ENCODE results near the gene CACNB1.
A peak's percentile ranks its signal among the peaks of the same experiment; 100 is the strongest.

The CACNB1 gene

DNA sequence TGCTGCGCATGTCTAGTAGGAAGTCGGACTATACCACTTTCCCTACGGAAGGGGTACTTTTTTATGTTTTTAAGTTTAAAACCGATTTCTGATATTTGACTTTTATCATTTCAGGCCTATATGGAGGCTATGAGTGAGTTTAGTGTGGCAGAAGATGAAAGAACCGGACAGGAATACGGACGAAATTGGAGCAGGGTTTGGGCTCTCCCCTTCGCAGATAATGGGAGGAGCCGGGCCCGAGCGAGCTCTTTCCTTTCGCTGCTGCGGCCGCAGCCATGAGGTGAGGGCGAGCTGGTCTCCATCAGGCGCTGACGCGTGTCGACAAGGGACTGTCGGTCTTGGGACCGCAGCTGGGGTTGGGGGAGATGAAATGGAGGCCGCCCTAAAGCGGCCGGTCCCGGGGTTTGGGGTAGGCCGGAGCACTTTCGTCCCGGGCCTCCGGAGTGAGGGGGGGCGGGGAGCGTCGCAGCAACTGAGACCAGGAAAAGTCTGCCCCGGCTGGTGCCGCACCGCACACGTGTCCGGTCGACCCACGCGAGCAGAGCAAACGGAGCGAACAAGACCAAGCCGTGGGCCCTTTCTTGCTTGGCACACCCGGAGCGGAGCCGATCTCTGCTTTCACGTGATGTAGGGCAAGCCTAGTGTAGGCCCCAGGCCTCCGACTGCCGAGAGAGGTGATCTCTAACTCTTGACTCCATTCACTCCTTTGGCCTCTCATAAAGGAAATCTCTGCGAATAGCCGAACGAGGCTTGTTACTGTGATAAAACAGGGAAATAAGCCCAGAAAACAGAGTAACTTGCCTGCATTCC, 2.8 kb upstream of the CACNB1 start, which contains the start of gene RPL19:
TSS of gene RPL19 (plus strand) at position 214 of the 810 bp plus-strand sequence. CDS start at position 276, 62 bp downstream.
- DNase-seq = peak; percentile 76

DNA sequence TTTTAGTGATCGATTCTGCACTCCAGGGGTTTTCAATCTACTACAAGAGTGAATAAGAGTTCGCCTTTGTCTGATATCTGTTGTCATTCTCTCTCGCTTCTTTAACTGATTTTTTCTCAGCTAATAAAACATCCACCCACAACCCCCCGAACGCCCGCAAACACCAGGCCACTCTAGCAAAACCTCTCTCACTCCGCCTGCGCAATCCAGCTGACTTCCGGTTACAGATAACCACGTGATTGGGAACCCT, 2.3 kb upstream of the CACNB1 start:
- DNase-seq = peak; percentile 89

DNA sequence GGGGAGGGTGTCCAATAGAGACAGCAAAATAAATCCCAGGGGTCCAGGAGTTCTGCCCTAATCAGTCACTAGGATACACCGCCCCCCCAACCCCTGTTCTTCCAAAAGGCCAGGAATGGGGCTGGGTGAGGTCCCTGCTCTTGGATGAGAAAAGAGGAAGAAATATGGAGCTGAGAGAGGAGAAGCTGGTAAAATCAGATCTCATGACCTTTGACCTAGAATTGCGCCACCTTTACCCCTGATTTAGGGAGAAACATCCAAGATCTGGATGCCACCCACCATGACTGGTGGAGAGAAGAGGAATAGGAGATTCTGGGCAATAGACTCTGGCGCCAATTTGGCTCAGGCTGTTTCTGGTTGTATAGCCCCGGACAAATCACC, 707 bp upstream of the CACNB1 start:
- no peak for DNase-seq

DNA sequence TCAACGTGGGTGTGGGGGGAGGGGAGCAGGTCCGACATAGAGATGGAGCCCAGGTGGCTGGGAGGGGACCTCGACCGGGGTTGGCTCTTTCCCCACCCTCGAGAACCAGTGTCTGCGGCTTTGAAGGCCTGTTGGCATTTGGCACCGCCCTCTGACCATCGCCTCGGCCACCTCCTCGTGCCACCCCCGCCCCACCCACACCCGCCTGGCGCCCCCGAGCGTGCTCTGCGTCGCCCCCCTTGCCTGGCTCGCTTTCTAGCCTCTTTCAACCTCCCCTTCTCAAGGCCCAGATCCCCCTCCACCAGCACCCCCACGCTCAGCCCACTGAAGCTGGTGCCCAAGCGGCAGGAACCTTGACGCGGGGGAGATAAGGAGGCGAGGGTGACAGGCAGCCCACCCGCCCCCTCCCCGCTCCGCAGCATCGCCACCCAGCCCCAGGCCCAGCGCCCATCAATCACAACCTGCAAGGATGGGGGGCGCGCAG, 619 bp downstream of the CACNB1 start:
- DNase-seq = no peak

DNA sequence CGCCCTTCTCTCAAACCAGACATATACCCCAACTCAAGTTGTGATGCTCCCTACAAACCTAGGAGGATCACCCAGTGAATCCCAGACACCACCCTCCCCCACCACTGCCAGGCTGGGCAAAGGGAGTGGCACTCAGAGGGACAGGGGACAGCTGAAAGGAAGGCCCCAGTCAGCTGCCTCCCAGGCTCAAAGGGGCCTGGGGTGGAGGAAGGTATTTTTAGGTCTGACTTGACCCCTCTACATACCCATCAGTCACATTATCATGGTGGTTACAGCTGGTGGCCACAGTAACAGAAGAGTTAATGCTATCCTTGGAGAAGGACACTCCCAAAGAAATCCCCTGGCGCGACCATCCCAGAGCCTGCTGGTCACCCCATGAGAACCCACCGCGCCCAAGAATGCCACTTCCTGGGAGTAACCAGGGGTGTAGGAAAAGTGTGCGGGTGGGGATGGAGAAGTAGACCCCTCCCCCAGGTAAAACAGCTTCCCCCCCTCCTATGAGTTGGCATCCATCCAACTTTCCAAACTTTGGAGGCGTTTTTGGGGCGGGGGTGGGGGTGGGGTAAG, 1.1 kb downstream of the CACNB1 start:
- no peak for DNase-seq

DNA sequence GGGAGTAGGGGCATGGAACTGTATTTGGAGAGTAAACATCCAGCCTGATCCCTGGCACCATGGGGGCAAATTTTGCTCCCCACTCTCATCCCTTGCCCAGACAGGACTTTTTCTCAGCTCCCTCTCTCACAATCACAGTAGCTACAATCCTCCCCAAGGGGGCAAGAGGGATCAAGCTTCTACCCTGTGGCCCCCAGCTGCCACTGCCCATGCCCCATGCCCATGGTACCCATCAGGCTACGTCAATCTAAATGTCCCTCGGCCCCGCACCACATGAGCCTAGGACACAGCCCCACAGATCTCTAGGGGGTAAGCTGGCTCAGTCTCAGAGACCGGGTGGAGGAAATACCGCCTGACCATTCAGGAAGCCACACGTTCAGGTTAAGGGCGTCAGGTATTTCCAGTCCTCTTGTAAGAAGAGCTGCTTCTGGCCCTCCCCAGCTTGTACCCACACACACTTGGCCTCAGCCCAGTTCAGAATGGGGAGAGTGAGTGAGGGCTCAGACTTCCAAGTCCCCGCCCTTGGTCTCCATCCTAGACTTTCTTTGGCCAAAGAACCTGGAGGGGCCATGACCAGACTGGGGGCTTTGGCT, 1.8 kb downstream of the CACNB1 start:
- DNase-seq = no peak

DNA sequence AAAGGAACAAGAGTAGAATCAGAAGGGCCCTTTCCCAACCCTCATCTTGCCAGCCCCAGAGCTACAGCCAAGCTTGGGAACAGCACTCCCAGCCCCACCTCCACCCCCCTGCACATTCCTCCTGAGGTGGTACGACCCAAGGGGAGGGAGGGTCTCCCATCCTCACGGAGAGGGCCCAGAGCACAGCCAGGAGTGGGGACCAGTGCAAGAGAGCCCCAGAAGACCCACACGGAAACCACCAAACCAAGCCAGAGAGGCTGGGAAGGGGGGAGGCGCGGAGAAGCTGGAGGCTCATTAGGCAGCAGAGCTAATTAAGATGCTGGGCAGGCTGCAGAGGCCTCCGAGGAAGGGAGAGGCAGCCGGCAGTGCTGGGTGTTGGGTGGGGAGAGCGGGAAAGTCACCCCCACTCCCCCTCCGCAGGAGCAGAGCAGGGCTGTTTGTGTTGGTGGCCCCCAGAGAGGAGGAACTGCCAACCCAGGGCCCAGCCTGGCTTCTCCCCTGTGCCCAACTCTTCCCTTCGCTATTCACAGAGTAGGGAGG, 2.4 kb downstream of the CACNB1 start:
- DNase-seq = no peak

DNA sequence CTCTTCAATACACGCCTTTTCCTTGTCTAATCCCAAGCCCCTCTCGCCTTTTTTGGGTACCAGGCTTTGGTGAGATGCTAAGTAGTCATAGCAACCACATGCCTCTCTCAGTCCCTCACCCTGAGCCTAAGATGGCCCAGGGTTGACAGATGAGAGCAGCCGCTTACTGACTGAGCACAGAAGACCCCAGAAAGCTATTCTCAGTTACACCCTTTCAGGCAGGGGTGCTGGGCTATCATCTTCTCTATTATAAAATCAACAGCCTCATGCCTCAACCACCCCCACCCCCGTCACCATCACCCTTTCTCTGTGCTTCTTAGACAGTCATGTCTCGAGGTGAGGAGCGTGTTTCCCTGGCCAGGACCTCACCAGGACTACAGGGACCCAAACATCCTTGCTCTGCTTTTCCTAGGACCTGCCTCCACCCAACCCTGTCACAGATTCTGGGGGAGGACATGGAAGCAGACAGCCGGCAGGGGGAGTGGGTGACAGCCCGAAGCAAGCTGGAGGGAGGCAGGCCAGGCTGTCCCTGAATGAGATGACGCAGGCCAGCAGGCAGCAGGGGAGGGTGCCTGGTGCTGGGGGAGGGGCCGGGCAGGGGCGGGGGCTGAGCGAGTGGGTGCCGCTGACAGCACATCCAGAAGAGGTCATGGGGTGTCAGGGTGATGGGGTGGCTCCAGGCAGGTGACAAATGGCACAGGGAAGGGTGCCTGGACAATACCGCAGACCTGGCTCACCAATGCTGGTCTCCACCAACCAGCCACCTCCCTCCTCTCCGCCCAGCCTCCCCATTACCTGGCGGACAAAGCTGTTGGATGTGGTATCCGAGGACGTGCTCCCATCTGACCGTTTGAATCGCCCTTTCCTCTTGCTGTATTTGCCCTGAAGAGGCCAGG, 3.1 kb downstream of the CACNB1 start:
- DNase-seq = no peak

DNA sequence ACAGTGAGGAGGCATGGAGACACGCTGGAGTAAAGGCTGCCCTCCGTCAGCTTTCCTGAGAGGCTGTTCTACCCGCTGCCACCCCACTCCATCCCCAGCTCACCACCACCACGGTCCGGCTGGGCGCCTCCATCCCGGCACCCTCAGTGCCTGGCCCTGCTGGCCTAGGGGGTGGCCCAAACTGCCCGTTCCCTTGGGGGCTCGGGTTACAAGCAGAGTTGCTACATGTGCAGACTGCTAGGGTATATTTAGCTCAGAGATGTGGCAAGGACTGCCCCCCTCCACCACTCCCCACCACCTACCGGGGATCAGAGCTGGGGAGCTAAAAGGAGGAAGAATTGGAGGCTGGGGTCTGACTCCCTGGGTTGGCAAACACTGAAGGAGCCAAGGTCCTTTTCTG, 4.1 kb downstream of the CACNB1 start:
- DNase-seq = no peak

DNA sequence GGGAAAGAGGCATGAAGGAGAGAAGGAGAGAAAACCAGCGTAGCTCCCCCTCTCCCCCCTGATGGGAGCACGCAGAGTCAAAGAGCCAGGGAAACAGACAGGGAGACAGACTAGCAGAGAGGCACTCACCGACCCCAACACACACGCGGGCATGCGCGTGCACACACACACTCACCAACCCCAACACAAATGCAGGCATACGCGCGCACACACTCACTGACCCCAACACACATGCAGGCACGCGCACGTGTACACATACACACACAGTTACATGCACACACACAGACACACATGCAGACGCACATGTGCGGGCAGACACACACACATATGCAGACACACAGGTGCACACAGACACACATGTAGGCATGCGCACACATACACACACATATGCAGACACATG, 4.6 kb downstream of the CACNB1 start:
- no peak for DNase-seq

DNA sequence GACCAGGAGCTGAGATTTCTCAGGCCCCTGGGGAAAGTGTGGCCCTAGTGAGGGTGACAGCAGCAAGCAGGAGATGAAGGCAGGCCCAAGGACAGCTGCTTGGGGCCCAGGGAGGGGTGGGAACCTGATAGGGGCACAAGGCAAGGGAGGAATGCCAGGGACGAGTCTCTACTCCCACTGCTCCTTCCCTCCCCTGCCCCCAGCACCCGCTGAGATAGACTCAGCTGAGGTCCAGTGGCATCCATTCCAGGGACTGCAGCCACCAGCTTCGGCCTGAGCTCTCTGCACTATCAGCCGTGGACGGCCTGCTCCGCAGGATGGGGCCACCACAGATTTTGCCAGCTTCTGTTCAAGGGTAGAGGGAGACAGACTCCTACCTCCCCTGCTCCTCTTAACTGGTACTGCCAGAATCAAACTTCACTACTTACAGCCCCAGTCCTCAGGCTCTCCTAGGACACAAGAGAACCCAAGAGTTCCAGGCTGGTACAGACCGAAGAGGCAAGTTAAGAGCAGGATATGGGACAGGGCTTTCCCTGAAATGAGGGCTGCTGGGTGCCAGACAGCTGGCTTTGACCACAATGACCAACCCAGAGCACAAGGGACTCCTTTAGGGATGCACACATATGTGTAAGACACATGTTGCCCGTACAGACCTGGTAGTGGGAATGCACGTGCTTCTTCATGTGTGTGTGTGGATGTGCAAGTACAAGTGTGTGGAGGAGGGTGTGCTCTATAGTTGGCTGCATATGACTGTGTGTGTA, 5.5 kb downstream of the CACNB1 start:
- DNase-seq = no peak

DNA sequence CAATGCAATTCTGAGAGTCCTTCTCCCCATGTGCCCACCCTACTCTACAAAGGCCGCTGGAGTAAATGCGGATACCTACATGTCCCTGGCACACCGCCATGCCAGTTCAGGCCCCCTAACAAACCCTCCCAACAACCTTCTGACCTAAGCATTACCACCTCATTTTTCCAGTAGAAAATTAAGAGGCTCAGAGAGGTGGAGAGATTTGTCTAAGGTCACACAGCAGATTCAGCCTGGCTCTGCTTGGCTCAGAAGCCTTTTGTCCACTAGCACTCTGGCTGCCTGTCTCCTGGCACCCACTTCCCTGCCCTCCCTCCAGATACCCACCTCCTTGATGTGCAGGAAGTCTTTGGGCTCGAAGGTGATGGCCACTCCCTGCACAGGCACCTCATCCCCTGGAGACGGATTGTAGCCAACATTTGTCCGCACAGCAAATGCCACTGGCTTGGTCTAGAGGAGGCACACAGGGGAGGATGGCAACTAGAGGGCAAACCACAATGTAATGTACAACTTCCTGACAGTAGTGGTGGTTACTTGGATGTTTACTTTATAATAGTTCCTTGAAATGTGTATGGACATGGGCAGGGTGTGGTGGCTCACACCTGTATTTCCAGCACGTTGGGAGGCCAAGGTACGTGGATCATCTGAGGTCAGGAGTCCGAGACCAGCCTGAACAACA, 10.2 kb downstream of the CACNB1 start:
- no peak for DNase-seq

DNA sequence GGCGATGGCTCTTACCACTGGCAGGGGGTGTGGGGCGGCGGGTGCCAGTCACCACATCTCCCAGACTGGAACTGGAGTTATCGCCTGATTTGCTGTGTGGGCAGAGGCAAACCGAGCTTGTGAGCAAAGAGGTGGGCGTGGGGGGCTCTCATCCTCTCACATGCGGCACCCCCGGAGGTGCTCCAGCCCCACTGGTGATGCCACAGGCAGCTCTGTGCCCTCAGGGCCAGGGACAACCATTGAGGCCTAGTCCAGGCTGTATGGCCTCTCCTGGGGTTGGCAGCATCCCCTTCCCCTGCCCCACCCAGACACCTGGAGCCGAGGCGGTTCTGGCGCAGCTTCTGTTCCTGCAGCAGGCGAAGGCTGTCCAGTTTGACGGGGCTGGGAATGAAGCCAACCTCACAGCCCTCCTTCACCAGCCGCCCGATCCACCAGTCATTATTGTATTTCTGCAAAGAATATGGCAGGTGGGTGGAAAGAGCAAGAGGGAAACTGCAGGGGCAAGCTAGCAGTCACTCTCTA, 10.9 kb downstream of the CACNB1 start:
- no peak for DNase-seq

DNA sequence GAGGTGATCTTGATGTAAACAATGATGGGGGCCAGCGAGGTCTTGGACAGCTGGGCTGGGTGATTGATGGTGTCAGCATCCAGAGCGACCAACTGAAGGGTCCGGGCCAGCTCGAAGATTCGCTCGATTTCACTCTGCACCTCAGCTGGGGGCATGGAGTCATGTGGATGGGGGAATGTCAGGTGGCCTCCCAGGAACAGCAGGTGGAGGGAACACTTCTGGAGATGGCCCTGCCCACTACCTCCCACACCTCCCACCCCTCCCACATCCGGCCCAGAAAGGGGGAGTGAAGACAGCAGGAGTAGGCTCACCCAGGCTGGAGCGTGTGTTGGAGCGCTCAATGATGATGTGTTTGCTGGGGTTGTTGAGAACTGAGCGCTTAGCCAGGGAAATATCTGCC, 13.7 kb downstream of the CACNB1 start:
- DNase-seq = no peak

DNA sequence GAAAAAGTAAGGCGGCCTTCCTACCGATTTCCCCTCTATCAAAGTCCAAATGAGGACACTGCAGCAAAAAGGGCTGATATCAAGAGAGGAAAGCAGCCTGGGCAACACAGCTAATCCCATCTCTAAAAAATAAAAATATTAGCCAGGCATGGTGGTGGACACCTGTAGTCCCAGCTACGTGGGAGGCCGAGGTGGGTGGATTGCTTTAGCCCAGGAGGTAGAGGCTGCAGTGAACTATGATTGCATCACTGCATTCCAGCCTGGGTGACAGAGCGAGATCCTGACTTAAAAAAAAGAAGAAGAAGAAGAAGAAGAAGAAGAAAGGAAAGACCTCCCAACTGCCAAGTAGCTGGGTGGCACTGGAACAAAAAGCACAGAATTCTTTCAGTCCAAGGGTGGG, 14.4 kb downstream of the CACNB1 start:
- no peak for DNase-seq

DNA sequence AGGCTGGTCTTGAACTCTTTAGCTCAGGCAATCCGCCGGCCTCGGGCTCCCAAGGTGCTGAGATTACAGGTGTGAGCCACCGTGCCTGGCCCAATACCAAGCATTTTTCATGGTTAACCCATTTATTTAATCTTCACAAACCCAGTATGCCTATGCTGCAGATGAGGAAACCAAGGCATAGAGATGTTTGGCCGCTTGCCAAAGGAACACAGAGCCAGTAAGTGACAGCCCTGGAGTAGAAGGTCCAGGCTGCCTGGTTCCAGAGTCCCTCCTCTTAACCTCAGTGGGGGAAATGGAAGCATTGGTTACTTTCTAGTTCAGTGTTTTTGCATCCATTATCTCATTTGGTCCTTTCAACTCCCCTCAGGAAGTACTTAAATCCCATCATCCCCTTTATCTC, 16.2 kb downstream of the CACNB1 start:
- no peak for DNase-seq

DNA sequence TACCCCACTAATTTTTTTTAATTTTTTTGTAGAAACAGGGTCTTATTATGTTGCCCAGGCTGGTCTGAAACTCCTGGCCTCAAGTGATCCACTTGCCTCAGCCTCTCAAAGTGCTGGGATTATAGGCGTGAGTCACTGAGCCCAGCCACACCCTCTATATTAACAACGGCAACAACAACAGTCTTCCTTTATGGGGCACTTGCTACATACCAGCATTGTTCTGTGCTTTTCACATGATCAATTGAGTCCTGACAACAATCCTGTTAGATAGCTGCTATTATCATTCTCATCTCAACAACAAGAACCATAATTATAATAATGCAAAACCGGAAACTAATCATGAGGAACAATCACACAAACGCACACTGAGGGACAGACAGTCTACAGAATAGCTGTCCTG, 18.9 kb downstream of the CACNB1 start:
- no peak for DNase-seq

DNA sequence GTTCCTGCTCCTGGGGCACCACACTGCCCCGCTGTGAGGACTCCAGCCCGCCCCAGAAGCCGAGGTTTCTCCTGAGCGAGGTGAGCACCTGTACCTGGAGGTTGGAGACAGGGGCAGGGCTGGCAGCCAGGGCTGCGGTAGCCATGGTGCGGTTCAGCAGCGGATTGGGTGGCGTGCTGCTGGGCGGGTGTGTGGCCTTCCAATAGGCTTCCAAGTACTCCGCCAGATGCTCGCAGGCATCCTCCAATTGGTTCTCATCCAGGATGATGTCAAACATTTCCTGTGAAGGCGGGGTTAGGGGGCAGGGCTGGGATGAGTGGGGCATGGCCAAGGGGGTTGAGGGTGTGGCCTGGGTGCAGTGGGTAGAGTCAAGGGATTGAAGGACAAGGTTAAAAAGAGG, 20.2 kb downstream of the CACNB1 start:
- DNase-seq = no peak

DNA sequence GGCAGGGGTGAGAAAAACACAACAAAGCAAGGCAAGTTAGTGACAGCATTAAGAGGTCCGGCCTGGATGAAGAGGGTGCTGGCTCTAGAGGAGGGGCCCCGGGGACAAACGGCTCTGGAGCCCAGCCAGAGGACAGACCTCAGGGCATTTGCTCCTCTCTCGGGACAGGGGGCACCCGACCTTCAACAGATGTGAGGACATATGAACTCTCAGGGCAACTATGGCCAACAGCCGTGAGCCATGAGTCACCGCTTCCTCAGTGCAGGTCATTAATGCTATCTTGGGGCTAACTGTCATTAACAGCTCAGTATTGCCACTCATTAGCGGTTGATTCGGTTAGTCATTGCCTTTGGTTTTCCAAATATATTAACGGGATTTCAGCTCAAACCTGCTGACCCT, 21.8 kb downstream of the CACNB1 start:
- no peak for DNase-seq

DNA sequence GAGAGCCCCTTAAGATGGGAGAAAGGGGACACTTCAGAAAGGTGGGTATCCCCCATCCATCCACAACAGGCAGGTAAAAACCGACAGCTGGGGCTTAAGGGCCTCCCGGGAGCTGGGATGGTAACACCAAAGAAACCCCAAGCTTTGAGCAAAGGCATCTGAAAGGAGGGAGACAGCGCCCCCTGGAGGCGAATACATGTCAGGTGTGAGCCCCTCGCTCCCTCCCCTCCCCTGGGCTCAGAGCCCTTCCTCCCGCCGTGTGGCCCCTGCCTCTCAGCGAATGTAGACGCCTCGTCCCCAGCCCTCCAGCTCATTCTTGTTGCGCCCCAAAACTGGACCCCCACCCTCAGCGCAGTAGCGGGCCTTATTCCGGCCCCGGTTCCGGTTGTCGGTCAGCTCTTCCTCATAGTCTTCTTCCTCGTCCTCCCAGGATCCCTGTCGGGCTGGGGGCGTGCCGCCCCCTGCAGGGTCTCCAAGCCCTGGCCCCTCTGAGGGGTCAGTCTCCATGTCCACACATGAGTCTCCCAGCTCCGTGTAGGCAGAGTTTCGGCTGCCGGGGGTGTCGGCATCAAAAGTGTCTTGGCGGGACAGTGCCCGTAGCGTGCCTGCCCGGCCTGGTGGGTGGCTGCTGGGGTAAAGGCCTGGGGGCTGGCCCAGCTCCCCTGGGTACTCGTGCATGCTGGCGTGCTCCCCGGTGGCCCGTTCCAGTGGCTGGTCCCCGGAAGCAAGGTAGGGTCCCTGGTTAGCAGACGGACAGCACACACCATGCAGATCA, 22.4 kb downstream of the CACNB1 start:
- peak; percentile 70 for DNase-seq

Measured in stimulated activated naive CD4-positive, alpha-beta T cell treated with Interleukin-2 at 50 U/mL for 16 hours (primary cell).